ENCODE data around the gene SETBP1.
"Not testable (repeated sequence)": the region's sequence is repeated elsewhere in the genome, so short reads cannot be mapped to it uniquely, and the experiment has no call there.

GRCh38 chr18:44721748-44722147 is 41.1 kb downstream of the SETBP1 start:
- TF ChIP-seq CTCF (conservative IDR thresholded peaks at IDR 0.05; ENCODE audit: low read depth, low read length); SMC3 (IDR thresholded peaks at IDR 0.05; ENCODE audit: low read depth, low read length); POLR2A (IDR thresholded peaks at IDR 0.05; ENCODE audit: low read depth, low read length); ELK1 (IDR thresholded peaks at IDR 0.05; ENCODE audit: borderline replicate concordance, low read depth, low read length); CHD1 (IDR thresholded peaks at IDR 0.05; ENCODE audit: low read depth, low read length); CEBPB (IDR thresholded peaks at IDR 0.05; ENCODE audit: low read depth, low read length): not testable (repeated sequence)

Measured in IMR-90 (cell line).